Upper lobe of left lung (tissue), 4 donors: ENCODE results near the gene ICAM1.
"Not testable (repeated sequence)": the region's sequence is repeated elsewhere in the genome, so short reads cannot be mapped to it uniquely, and the experiment has no call there.

Experiments used
- CTCF ChIP-seq, 6 experiments: fragments of 450-650 bp in 4 of 6; fragments of 200-600 bp in 2 of 6; sonication (generic) in 2 of 6; IDR thresholded peaks; one replicate each; pipeline ENCODE4 v1.5.1; 2016 to 2019; ENCODE audit warnings: antibody characterized with exemption in 6 of 6
- POLR2A ChIP-seq, 4 donors: fragments of 450-650 bp; IDR thresholded peaks; one replicate each; pipeline ENCODE4 v1.5.1; 2016 to 2017; ENCODE audit warnings: antibody characterized with exemption in 4 of 4, mild to moderate bottlenecking in 2 of 4
- POLR2AphosphoS5 ChIP-seq, 2 donors: sonication (generic); formaldehyde crosslinking; IDR thresholded peaks; one replicate each; pipeline ENCODE4 v1.5.1; 2017; ENCODE audit warnings: antibody characterized with exemption in 2 of 2

GRCh38 chr19:10235409-10235808 lies 35.5 kb upstream of the ICAM1 start:
- TF ChIP-seq CTCF, POLR2A, POLR2AphosphoS5 (IDR thresholded peaks at IDR 0.05): not testable (repeated sequence)
